Mesenchymal stem cell (in vitro differentiated cells and primary cell): Measurements from ENCODE around the gene CALML5.
A peak's percentile ranks its signal among the peaks of the same experiment; 100 is the strongest.

Experiments used
- DNase-seq: peaks from one replicate; pipeline ENCODE4 v3.0.0-alpha.2; 2013
- H2AFZ ChIP-seq: one replicate; pipeline ENCODE4 v1.6.1; 2013; ENCODE audit warnings: low read depth, mild to moderate bottlenecking, control low read depth, inconsistent platforms, low read length, moderate library complexity
- H2AK5ac ChIP-seq: 2 replicates; pipeline ENCODE4 v1.6.1; 2013; ENCODE audit warnings: low read length, moderate library complexity, mild to moderate bottlenecking, inconsistent platforms; ENCODE audit not compliant: severe bottlenecking
- H2BK120ac ChIP-seq: one replicate; pipeline ENCODE4 v1.6.1; 2013; ENCODE audit warnings: low read depth, mild to moderate bottlenecking, inconsistent platforms, low read length, moderate library complexity
- H2BK12ac ChIP-seq, 2 experiments: one replicate each; pipeline ENCODE4 v1.6.1; 2013; ENCODE audit warnings: inconsistent platforms in 2 of 2, low read length in 2 of 2, mild to moderate bottlenecking in 2 of 2, moderate library complexity in 2 of 2, control low read depth in 1 of 2
- H2BK15ac ChIP-seq: one replicate; pipeline ENCODE4 v1.6.1; 2013; ENCODE audit warnings: mild to moderate bottlenecking, low read depth, inconsistent platforms; ENCODE audit not compliant: poor library complexity, severe bottlenecking
- H2BK5ac ChIP-seq: 2 replicates; pipeline ENCODE4 v1.6.1; 2013; ENCODE audit warnings: low read depth, mild to moderate bottlenecking, low read length, control low read depth, inconsistent platforms; ENCODE audit not compliant: poor library complexity, severe bottlenecking
- H3K14ac ChIP-seq, 2 experiments: one replicate each; pipeline ENCODE4 v1.6.1; 2013; ENCODE audit warnings: inconsistent platforms in 2 of 2, low read length in 2 of 2, control low read depth in 1 of 2, mild to moderate bottlenecking in 1 of 2, moderate library complexity in 1 of 2
- H3K18ac ChIP-seq, 2 experiments: one replicate each; pipeline ENCODE4 v1.6.1; 2013; ENCODE audit warnings: inconsistent platforms in 2 of 2, low read length in 2 of 2, control low read depth in 1 of 2, low read depth in 1 of 2, mild to moderate bottlenecking in 1 of 2
- H3K23ac ChIP-seq, 2 experiments: one replicate each; pipeline ENCODE4 v1.6.1; 2013; ENCODE audit warnings: inconsistent platforms in 2 of 2, low read length in 2 of 2, mild to moderate bottlenecking in 2 of 2, moderate library complexity in 2 of 2, control low read depth in 1 of 2
- H3K27ac ChIP-seq: 2 replicates; pipeline ENCODE4 v1.5.1; 2013; ENCODE audit warnings: mild to moderate bottlenecking, moderate library complexity, low read length, control low read depth, inconsistent platforms; ENCODE audit not compliant: poor library complexity, severe bottlenecking
- H3K27me3 ChIP-seq, 2 experiments: 2 replicates each; pipeline versions ENCODE4 v1.6.1 to v1.7.0; 2013; ENCODE audit warnings: low read length in 2 of 2, mild to moderate bottlenecking in 2 of 2, moderate library complexity in 2 of 2, control low read depth in 1 of 2, inconsistent platforms in 1 of 2; ENCODE audit not compliant: control insufficient read depth in 1 of 2, insufficient read depth in 1 of 2
- H3K36me3 ChIP-seq, 2 experiments: 2 replicates each; pipeline versions ENCODE4 v1.6.1 to v1.7.0; 2013; ENCODE audit warnings: low read length in 2 of 2, control low read depth in 1 of 2, inconsistent platforms in 1 of 2, low read depth in 1 of 2, mild to moderate bottlenecking in 1 of 2; ENCODE audit not compliant: insufficient read depth in 2 of 2, control insufficient read depth in 1 of 2
- H3K4ac ChIP-seq, 2 experiments: one replicate each; pipeline ENCODE4 v1.6.1; 2013; ENCODE audit warnings: inconsistent platforms in 2 of 2, low read length in 2 of 2, mild to moderate bottlenecking in 2 of 2, moderate library complexity in 2 of 2, control low read depth in 1 of 2, low read depth in 1 of 2
- H3K4me1 ChIP-seq: 2 replicates; pipeline ENCODE4 v1.6.1; 2013; ENCODE audit warnings: low read depth, low read length, control low read depth; ENCODE audit not compliant: control insufficient read depth, insufficient read depth
- H3K4me2 ChIP-seq: 2 replicates; pipeline ENCODE4 v1.6.1; 2013; ENCODE audit warnings: low read length, mild to moderate bottlenecking, inconsistent platforms; ENCODE audit not compliant: poor library complexity, severe bottlenecking
- H3K4me3 ChIP-seq, 2 experiments: 2 replicates each; pipeline versions ENCODE4 v1.5.1 to v1.7.0; 2013; ENCODE audit warnings: low read length in 2 of 2, mild to moderate bottlenecking in 2 of 2, control low read depth in 1 of 2, low read depth in 1 of 2; ENCODE audit not compliant: insufficient read depth in 1 of 2
- H3K79me1 ChIP-seq: replicated peaks from 2 replicates; pipeline ENCODE4 v1.6.1; 2013; ENCODE audit warnings: mild to moderate bottlenecking, control low read depth, low read length, inconsistent platforms; ENCODE audit not compliant: poor library complexity, severe bottlenecking
- H3K9ac ChIP-seq: 2 replicates; pipeline ENCODE4 v1.7.0; 2013; ENCODE audit warnings: mild to moderate bottlenecking, low read length, moderate library complexity
- H3K9me3 ChIP-seq: 2 replicates; pipeline ENCODE4 v1.7.0; 2013; ENCODE audit warnings: mild to moderate bottlenecking, low read length; ENCODE audit not compliant: control insufficient read depth
- H4K8ac ChIP-seq: one replicate; pipeline ENCODE4 v1.6.1; 2013; ENCODE audit warnings: inconsistent platforms, mild to moderate bottlenecking, low read length, moderate library complexity
- H4K91ac ChIP-seq: one replicate; pipeline ENCODE4 v1.6.1; 2013; ENCODE audit warnings: mild to moderate bottlenecking, low read length, inconsistent platforms
- WGBS: methylation state at CpG from one replicate; pipeline ENCODE4 v1.1.7; 2013; ENCODE audit warnings: mixed read lengths; 5-methylcytosine and 5-hydroxymethylcytosine counted together

Gene CALML5

GRCh38 chr10:5467634-5468255 lies 31.6 kb downstream of the CALML5 start:
- H3K4me3 ChIP-seq = no peak overlapping the region
- peak overlapping the region; percentile 24 for H4K8ac ChIP-seq
- peak overlapping the region; percentile 28 for H3K27ac ChIP-seq
- H3K27me3 ChIP-seq = no peaks in the 10 kb centered on the region
- peaks cover 18% of the 10 kb centered on the region for H3K4me1 ChIP-seq
- no peaks in the 10 kb centered on the region for H3K36me3 ChIP-seq
- H3K79me1 ChIP-seq = no peaks in the 10 kb centered on the region
- H2BK12ac ChIP-seq = peak overlapping the region in 1 of 2 experiments; percentile 24
- H2AK5ac ChIP-seq = peak overlapping the region; percentile 32
- peak overlapping the region; percentile 34 for H2BK5ac ChIP-seq
- WGBS = 98% methylated on average over 6 of the region's 6 CpGs
- peak overlapping the region in 1 of 2 experiments; percentile 47 for H3K14ac ChIP-seq
- H3K4ac ChIP-seq = no peak overlapping the region
- H4K91ac ChIP-seq = peak overlapping the region; percentile 37
- no peak overlapping the region for H2BK120ac ChIP-seq
- H3K23ac ChIP-seq = no peak overlapping the region
- DNase-seq = no peak
- peaks cover 10% of the 10 kb centered on the region for H3K9me3 ChIP-seq
- H3K18ac ChIP-seq = no peak overlapping the region
- H2BK15ac ChIP-seq = no peak overlapping the region
- no peak overlapping the region for H3K9ac ChIP-seq
- no peak overlapping the region for H3K4me2 ChIP-seq
- H2AFZ ChIP-seq = no peak overlapping the region

- Histone ChIP-seq H4K8ac (no peak overlapping the region), H2AFZ (no peak overlapping the region), H3K4me3 (no peak overlapping the region), H3K23ac (no peak overlapping the region), H3K36me3 (no peaks in the 10 kb centered on the region), H3K18ac (no peak overlapping the region), H2BK120ac (no peak overlapping the region), H3K9me3 (peaks cover 10% of the 10 kb centered on the region), H2BK15ac (no peak overlapping the region), H3K14ac (no peak overlapping the region), H3K27me3 (no peaks in the 10 kb centered on the region), H3K4ac (no peak overlapping the region), H3K4me1 (peaks cover 22% of the 10 kb centered on the region), H3K9ac (no peak overlapping the region), H3K4me2 (no peak overlapping the region), H2BK12ac (no peak overlapping the region), H2AK5ac (no peak overlapping the region), H3K27ac (no peak overlapping the region), H4K91ac (no peak overlapping the region), H2BK5ac (no peak overlapping the region), H3K79me1 (no peaks in the 10 kb centered on the region)
- DNase-seq = peak; percentile 11
- 73% methylated on average over 8 of the region's 8 CpGs for WGBS
Measured at GRCh38 chr10:5467207-5467535, 32.2 kb downstream of the CALML5 start.

- peaks cover 10% of the 10 kb centered on the region for H3K9me3 ChIP-seq
- no peaks in the 10 kb centered on the region for H3K79me1 ChIP-seq
- H2BK15ac ChIP-seq = no peak overlapping the region
- no peak overlapping the region for H2BK12ac ChIP-seq
- H4K91ac ChIP-seq = no peak overlapping the region
- peaks cover 22% of the 10 kb centered on the region for H3K4me1 ChIP-seq
- H3K27me3 ChIP-seq = no peaks in the 10 kb centered on the region
- H3K4me3 ChIP-seq = no peak overlapping the region
- no peak overlapping the region for H3K4ac ChIP-seq
- H3K9ac ChIP-seq = peak overlapping the region; percentile 12
- peak; percentile 73 for DNase-seq
- peak overlapping the region; percentile 97 for H4K8ac ChIP-seq
- H2AFZ ChIP-seq = peak overlapping the region; percentile 66
- no peak overlapping the region for H2BK120ac ChIP-seq
- peak overlapping the region; percentile 18 for H2AK5ac ChIP-seq
- H3K14ac ChIP-seq = no peak overlapping the region
- H3K23ac ChIP-seq = no peak overlapping the region
- H3K4me2 ChIP-seq = no peak overlapping the region
- 55% methylated on average over 18 of the region's 18 CpGs for WGBS
- no peaks in the 10 kb centered on the region for H3K36me3 ChIP-seq
- no peak overlapping the region for H3K18ac ChIP-seq
- H2BK5ac ChIP-seq = no peak overlapping the region
- no peak overlapping the region for H3K27ac ChIP-seq
Measured at GRCh38 chr10:5466451-5467206, 32.7 kb downstream of the CALML5 start.

GRCh38 chr10:5465976-5466450 lies 33.4 kb downstream of the CALML5 start:
- H2BK120ac ChIP-seq = peak overlapping the region; percentile 64
- no peak overlapping the region for H2BK5ac ChIP-seq
- WGBS = 61% methylated on average over 12 of the region's 12 CpGs
- H3K14ac ChIP-seq = peak overlapping the region in 1 of 2 experiments; percentile 80
- H3K27me3 ChIP-seq = no peaks in the 10 kb centered on the region
- H3K27ac ChIP-seq = no peak overlapping the region
- peaks cover 22% of the 10 kb centered on the region for H3K4me1 ChIP-seq
- no peaks in the 10 kb centered on the region for H3K36me3 ChIP-seq
- H3K9ac ChIP-seq = peak overlapping the region; percentile 12
- H3K9me3 ChIP-seq = peaks cover 10% of the 10 kb centered on the region
- H3K18ac ChIP-seq = peak overlapping the region; percentile 45 to 86
- H2BK12ac ChIP-seq = peak overlapping the region in 1 of 2 experiments; percentile 69
- no peak overlapping the region for H2BK15ac ChIP-seq
- no peak overlapping the region for H2AK5ac ChIP-seq
- H3K4me2 ChIP-seq = no peak overlapping the region
- no peak for DNase-seq
- no peak overlapping the region for H3K23ac ChIP-seq
- H3K4me3 ChIP-seq = no peak overlapping the region
- H3K4ac ChIP-seq = peak overlapping the region in 1 of 2 experiments; percentile 63
- H3K79me1 ChIP-seq = no peaks in the 10 kb centered on the region
- no peak overlapping the region for H2AFZ ChIP-seq
- no peak overlapping the region for H4K91ac ChIP-seq
- peak overlapping the region; percentile 97 for H4K8ac ChIP-seq
